GM10847 (cell line): ENCODE data around the gene ZDBF2.

Source experiments
- POLR2A ChIP-seq: IDR thresholded peaks from 2 replicates; pipeline ENCODE4 v1.6.1; 2011; ENCODE audit not compliant: insufficient read length; ENCODE audit errors: extremely low read depth

ZDBF2 gene

GRCh38 chr2:206345606-206346005, 71.1 kb downstream of the ZDBF2 start:
- no peak for TF ChIP-seq POLR2A

DNA sequence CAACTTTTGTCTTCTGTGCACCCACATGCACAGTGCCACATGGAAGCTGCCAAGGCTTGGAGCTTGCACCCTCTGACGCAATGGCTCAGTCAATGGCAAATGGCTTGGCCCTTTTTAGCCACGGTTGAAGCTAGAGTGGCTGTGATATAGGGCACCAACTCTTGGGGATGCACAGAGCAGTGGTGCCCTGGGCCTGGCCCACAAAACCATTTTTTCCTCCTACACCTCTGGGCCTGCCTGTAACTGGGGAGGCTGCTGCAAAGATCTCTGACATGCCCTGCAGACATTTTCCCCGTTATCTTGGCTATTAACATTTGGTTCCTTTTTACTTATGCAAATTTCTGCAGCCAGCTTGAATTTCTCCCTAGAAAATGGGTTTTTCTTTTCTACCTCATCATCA, 74.9 kb downstream of the ZDBF2 start:
- TF ChIP-seq POLR2A, result no peak

- no peak for TF ChIP-seq POLR2A
Measured at GRCh38 chr2:206352571-206352970, 78.1 kb downstream of the ZDBF2 start.

GRCh38 chr2:206353685-206354084, 79.2 kb downstream of the ZDBF2 start:
- no peak for TF ChIP-seq POLR2A

- no peak for TF ChIP-seq POLR2A
Measured at GRCh38 chr2:206354129-206354528, 79.7 kb downstream of the ZDBF2 start.

- no peak for TF ChIP-seq POLR2A
Measured at GRCh38 chr2:206361407-206362045, 87.1 kb downstream of the ZDBF2 start.
